MCF 10A (cell line): ENCODE results near the gene WDFY4. TPM values are rescaled to one million over a fixed set of nuclear protein-coding genes. Genes with fewer than 3 reads are reported as not detected.

Experiments
- BruUV-seq: library from RNA; stranded (reverse); fragments of 400-500 nt; replicated peaks from 2 replicates; lab custom pipeline; 2021; lab: Mats Ljungman, UMichigan
- CTCF ChIA-PET: fragments of 300-600 bp; sonication (Branson Sonifier 250); formaldehyde crosslinking; extraction: SDS; loops from one replicate; lab custom pipeline; 2021; ENCODE audit warnings: antibody characterized with exemption, inconsistent platforms; lab: Yijun Ruan, JAX
- POLR2A ChIA-PET: fragments of 300-600, 350-650 bp; sonication (Branson Sonifier 250); formaldehyde crosslinking; extraction: SDS; loops from one replicate; lab custom pipeline; 2020; ENCODE audit warnings: antibody characterized with exemption, inconsistent platforms; lab: Yijun Ruan, JAX
- DNase-seq: peaks from one replicate; pipeline ENCODE4 v3.0.0-alpha.2; 2018; ENCODE audit not compliant: unreplicated experiment
- H3K27ac Mint-ChIP-seq: one replicate; pipeline ENCODE4 v1.8.0; 2022; ENCODE audit warnings: mild to moderate bottlenecking, low read depth, mixed read lengths; ENCODE audit not compliant: unreplicated experiment
- H3K27me3 Mint-ChIP-seq: one replicate; pipeline ENCODE4 v1.8.0; 2022; ENCODE audit warnings: mixed read lengths; ENCODE audit not compliant: insufficient read depth, unreplicated experiment
- H3K36me3 Mint-ChIP-seq: one replicate; pipeline ENCODE4 v1.8.0; 2022; ENCODE audit warnings: mild to moderate bottlenecking, moderate library complexity, mixed read lengths; ENCODE audit not compliant: insufficient read depth, unreplicated experiment
- H3K4me1 Mint-ChIP-seq: one replicate; pipeline ENCODE4 v1.8.0; 2022; ENCODE audit warnings: mixed read lengths; ENCODE audit not compliant: insufficient read depth, unreplicated experiment
- H3K4me3 Mint-ChIP-seq: one replicate; pipeline ENCODE4 v1.8.0; 2022; ENCODE audit warnings: mild to moderate bottlenecking, moderate library complexity, mixed read lengths; ENCODE audit not compliant: unreplicated experiment
- H3K9me3 Mint-ChIP-seq: one replicate; pipeline ENCODE4 v1.8.0; 2022; ENCODE audit warnings: mixed read lengths; ENCODE audit not compliant: unreplicated experiment
- intact Hi-C: fragments of 100-400 bp; cut with micrococcal nuclease; formaldehyde crosslinking; loops from 2 replicates; pipeline ENCODE4 v1.14.1; 2022
- total RNA-seq: library from RNA; stranded (reverse); gene quantifications from 2 replicates; pipeline ENCODE4 v1.2.3, GENCODE V29; 2022
- TF ChIP-seq, protein P1 (sequence below): fragments of 200-600 bp; IDR thresholded peaks from one replicate; pipeline ENCODE4 v1.8.0; 2022; ENCODE audit warnings: antibody characterized with exemption, mild to moderate bottlenecking; ENCODE audit not compliant: unreplicated experiment

The WDFY4 gene
- total RNA-seq, 1 experiment from 2014 or later: not detected

GRCh38 chr10:48941427-48942075, 256.9 kb downstream of the WDFY4 start:
- ChIA-PET POLR2A (no interaction called here), CTCF (interaction anchor here (0.6 kb wide), 1 partner anchor 26 kb away, joined by 3 read pairs; no protein-coding TSS in a partner anchor)
- Mint-ChIP-seq H3K4me3 (no peak overlapping the region), H3K36me3 (no peaks in the 10 kb centered on the region), H3K9me3 (no peaks in the 10 kb centered on the region), H3K4me1 (no peaks in the 10 kb centered on the region), H3K27ac (no peak overlapping the region), H3K27me3 (peaks cover 8% of the 10 kb centered on the region)
- TF ChIP-seq, protein P1, sequence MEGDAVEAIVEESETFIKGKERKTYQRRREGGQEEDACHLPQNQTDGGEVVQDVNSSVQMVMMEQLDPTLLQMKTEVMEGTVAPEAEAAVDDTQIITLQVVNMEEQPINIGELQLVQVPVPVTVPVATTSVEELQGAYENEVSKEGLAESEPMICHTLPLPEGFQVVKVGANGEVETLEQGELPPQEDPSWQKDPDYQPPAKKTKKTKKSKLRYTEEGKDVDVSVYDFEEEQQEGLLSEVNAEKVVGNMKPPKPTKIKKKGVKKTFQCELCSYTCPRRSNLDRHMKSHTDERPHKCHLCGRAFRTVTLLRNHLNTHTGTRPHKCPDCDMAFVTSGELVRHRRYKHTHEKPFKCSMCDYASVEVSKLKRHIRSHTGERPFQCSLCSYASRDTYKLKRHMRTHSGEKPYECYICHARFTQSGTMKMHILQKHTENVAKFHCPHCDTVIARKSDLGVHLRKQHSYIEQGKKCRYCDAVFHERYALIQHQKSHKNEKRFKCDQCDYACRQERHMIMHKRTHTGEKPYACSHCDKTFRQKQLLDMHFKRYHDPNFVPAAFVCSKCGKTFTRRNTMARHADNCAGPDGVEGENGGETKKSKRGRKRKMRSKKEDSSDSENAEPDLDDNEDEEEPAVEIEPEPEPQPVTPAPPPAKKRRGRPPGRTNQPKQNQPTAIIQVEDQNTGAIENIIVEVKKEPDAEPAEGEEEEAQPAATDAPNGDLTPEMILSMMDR: no peak
- BruUV-seq: no TSS peak
- DNase-seq: no peak
- intact Hi-C loops: no loop called here

GRCh38 chr10:48943096-48943495, 258.4 kb downstream of the WDFY4 start:
- intact Hi-C loops: no loop called here
- Mint-ChIP-seq H3K9me3 (no peaks in the 10 kb centered on the region), H3K4me1 (no peaks in the 10 kb centered on the region), H3K27ac (no peak overlapping the region), H3K36me3 (no peaks in the 10 kb centered on the region), H3K27me3 (peaks cover 8% of the 10 kb centered on the region), H3K4me3 (no peak overlapping the region)
- POLR2A ChIA-PET: no interaction called here
- no peak for DNase-seq
- TF ChIP-seq, protein P1: no peak
- CTCF ChIA-PET: no interaction called here
- BruUV-seq: no TSS peak

DNA sequence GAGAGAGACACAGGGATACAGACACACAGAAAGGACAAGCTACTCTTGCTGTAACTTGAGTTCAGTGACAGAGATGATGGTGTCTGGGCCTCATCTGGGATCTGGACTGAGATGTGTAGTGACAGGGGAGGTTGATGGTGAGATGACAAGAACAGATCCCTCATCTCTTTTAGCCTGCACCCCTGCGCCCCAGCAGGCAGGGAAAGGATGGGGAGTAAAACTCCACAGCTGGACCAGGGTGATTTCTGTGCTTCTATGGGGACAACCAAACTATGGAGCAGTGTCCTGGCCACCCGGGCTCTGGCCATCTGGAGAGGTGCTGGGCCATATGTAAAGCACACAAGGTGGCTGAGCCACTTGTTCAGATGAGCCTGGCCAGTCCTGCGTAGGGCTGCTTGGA, 259.5 kb downstream of the WDFY4 start:
- TF ChIP-seq, protein P1: no peak
- no TSS peak for BruUV-seq
- intact Hi-C loops: no loop called here
- Mint-ChIP-seq H3K4me3 (no peak overlapping the region), H3K27me3 (peaks cover 11% of the 10 kb centered on the region), H3K36me3 (no peaks in the 10 kb centered on the region), H3K9me3 (no peaks in the 10 kb centered on the region), H3K27ac (no peak overlapping the region), H3K4me1 (no peaks in the 10 kb centered on the region)
- DNase-seq: no peak
- ChIA-PET CTCF (interaction anchor here (0.6 kb wide), 1 partner anchor 83 kb away, joined by 4 read pairs; no protein-coding TSS in a partner anchor), POLR2A (no interaction called here)

GRCh38 chr10:48945441-48946130, 260.9 kb downstream of the WDFY4 start:
- H3K27ac Mint-ChIP-seq: no peak overlapping the region
- BruUV-seq: no TSS peak
- intact Hi-C loops: no loop called here
- ChIA-PET CTCF (no interaction called here), POLR2A (no interaction called here)
- no peak for DNase-seq
- TF ChIP-seq, protein P1: no peak
- H3K4me3 Mint-ChIP-seq: no peak overlapping the region
- no peaks in the 10 kb centered on the region for H3K4me1 Mint-ChIP-seq
- no peaks in the 10 kb centered on the region for H3K9me3 Mint-ChIP-seq
- peaks cover 17% of the 10 kb centered on the region for H3K27me3 Mint-ChIP-seq
- H3K36me3 Mint-ChIP-seq: no peaks in the 10 kb centered on the region
